ENCODE measurements around the gene GPD2.
A peak's percentile ranks its signal among the peaks of the same experiment; 100 is the strongest.

GPD2 gene

DNA sequence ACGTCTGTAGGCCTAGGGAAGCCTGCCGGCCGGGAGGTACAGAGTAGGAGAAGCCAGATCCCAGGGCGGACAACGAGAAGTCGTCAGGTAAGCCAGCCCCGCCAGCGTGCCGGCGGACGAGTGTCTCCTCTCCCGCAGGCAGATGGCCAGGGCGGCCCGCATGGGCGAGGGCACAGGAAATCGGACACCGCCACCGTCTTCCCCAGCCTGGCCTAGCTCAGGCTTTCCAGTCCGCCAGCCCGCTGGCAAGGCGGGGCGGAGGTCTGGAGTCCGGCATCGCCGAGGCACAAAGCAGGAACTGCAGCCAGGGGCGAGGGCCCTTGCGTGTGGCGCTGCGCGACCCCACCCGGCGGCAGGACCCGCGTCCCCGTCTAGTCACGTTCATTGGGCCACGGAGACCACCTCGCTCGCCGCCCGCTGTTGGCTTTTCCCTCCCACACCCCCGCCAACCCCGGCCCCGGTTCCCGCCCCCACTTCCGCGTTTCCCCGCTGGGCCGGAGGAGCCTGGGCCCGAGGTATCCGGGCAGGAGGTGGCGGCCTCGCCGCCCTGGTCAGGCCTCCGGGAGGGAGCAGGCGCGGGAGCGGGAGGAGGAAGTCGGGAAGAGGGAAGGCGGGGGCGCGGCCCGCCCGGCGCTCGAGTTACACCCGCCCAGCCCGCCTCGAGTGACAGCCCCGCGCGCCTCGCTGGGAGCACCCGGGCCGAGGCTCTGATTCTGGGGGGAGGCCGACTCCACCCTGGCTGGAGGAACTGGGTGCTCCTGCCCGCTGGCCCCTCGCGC is at the start of gene GPD2:
Gene GPD2 (plus strand): TSS at position 662 of the 779 bp plus-strand sequence. CDS start 39,727 bp downstream, outside the sequence.
- peak; percentile 14 to 56 (median 17) for DNase-seq (ENCODE audit: low read depth in 3 of 3)

DNA sequence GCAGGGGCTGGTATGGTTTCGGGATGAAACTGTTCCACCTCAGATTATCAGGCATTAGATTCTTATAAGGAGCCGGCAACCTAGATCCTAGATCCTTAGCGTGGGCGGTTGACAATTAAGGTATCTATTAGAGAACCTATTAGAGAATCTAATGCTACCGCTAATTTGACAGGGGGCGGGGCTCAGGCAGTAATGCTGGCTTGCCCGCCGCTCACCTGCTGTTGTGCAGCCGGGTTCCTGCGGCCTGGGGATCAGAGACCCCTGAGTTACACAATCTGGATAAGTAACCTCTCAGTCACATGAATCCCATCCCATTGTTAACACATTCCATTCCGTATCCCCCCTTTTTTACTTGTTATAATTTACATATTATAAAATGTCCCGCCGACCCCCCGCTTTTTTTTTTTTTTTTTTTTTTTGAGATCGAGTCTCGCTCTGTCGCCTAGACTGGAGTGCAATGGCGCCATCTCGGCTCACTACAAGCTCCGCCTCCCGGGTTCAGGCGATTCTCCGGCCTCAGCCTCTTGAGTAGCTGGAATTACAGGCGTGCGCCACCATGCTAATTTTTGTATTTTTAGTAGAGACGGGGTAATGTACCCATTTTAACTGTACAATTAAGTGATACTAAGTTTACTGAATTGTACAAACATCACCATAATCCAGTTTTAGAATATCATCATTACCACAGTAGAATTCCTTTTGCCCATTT is 42.0 kb upstream of the GPD2 start:
- DNase-seq (ENCODE audit: low read depth in 3 of 3): no peak

DNA sequence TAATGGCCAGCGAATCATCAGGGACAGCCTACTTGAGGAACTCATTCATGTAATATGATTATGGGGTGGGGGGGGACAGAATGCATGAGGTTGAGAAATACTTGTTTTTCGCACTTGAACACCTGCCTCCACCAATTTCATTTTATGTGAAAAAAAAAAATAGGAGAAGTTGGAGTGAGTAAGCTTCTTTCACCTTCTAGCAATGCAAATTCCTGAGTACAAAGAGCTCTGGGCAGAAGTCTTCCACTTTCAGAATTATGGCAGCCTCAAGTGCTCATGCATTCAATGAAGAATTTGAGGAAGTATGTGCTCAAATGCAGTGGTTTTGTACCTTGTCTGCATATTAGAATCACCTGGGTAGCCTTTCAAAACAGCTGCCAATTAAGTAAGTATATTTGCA is 40.1 kb upstream of the GPD2 start:
- no peak for DNase-seq (ENCODE audit: low read depth in 3 of 3)

DNA sequence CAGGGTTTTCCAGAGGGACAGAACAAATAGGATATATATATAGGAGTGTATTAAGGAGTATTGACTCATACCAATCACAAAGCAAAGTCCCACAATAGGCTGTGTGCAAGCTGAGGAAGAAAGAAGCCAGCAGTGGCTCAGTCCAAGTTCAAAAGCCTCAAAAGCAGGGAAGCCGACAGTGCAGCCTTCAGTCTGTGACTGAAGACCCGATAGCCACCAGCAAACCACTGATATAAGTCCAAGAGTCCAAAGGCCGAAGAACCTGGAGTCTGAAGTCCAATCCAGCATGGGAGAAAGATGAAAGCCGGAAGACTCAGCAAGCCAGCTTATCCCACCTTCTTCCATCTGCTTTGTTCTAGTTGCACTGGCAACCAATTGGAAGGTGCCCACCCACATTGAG is 39.0 kb upstream of the GPD2 start:
- DNase-seq (ENCODE audit: low read depth in 3 of 3): no peak

DNA sequence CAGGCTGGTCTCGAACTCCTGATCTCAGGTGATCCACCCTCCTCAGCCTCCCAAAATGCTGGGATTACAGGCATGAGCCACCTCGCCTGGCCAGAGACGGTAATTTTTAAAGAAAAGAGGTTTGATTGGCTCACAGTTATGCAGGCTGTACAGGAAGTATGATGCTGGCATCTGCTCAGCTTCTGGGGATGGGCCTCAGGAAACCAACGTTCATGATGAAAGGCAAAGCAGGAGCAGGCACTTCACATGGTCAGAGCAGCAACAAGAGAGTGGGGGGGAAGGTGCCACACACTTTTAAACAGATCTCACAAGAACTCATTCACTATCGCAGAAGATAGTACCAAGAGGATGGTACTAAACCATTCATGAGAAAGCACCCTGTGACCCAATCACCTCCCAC is 38.0 kb upstream of the GPD2 start:
- DNase-seq (ENCODE audit: low read depth in 3 of 3): no peak

DNA sequence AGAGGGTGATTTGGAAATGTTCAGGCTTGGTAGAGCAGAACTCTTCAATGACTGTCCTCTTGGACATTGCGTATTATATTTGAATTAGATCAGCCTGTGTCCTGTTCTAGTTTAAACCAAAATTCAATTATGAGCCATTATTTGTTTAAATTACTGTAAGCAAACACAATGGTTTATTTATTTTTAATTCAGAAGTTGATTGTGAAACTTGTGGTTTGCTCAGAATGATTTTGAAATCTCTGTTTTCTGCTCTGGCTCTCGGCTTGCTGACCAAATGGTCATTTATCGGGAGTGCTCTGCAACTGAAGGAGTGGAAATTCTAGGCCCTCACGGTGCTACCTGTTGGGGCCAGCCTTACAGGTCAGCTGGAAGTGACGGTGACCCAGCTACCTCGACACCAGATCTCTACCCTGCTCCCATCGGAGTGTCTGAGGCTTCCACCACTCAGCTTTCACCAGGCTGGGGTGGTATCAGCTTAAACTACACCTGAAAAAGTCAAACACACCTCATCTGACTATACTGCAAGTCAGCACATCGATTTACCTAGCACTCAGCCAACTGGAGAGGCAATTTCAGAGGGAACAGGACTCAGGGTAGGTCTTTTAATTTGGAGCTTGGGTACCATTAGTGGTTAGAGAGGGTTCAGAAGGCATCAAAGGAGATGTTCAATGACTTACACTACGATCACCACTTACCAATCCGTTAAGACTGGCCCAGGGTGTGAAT is 36.8 kb upstream of the GPD2 start:
- no peak for DNase-seq (ENCODE audit: low read depth in 3 of 3)

DNA sequence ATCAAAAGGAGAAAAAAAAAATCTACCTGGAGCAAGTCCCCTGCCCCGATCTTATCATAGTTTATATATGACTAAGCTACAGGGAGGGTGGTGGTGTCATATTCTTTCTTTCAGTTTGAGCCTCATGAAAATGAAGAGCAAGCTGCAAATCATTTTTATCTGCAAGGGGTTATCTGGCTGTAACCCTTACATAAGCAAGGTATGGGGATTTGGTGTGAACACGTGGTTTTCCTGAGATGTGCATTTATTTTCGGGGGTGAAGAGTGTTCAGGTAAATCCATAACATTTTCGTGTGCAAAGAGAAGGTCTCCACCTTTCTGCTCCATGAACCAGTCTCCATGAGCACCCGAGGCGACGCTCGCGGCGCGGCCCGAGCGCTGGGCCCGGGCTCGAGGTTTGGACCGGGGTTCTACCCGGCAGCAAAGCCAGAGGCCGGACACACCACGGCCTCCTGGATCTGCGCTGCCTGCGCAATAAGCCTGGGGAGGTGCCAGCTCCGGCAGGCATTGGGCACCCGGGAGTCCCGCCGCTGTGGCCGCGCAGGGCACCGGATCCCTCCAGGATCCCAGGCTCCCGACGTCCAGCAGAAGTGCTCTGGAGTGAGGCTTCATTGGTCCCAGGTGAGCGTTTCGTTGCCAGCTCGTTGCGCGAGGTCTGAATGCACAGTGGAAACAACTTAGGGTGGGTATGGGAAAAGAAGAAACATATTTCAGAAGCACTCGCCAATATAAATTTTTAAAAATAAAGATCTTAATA is 36.1 kb upstream of the GPD2 start:
- DNase-seq (ENCODE audit: low read depth in 3 of 3): peak in 1 of 3 donors; percentile 25

DNA sequence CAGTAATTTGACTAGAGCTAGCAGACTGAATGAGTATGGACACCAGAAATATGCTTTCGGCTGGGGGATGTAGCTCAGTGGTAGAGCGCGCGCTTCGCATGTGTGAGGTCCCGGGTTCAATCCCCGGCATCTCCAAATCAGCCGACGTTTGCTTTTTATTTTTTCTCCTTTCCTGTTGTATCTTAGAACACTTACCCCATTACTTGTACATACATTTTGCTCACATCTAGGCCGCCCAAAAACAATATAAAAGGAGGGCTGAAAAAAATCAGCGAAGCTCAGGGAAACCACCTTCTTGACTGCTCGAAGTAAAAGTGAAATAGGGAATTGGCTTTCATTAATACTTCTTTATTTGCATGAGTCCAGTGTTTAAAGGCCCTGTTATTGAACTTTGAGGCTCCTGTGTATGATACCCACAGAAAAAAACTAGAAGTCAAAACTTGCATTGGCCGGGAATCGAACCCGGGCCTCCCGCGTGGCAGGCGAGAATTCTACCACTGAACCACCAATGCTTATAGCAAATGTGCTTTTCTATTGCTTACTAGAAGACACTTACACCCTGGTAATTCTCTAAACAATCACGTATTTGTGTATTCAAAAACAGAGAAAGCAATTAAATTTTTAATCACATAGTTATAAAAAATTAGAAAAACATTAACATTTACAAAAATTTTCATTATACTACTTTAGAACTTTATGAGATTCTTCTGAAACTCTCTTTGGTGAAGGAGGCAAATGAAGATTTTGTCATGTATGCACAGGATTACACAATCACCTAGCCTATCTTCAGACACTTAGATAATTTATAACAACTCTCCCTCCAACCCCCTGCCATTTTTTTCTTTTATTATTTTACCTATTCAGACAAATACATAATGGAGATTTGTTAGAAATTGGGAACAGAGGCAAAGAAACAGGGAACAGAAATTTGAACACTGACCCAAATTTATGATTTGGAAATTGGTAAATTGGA is 35.2 kb upstream of the GPD2 start:
- DNase-seq (ENCODE audit: low read depth in 3 of 3): peak; percentile 57 to 65 (median 61)

DNA sequence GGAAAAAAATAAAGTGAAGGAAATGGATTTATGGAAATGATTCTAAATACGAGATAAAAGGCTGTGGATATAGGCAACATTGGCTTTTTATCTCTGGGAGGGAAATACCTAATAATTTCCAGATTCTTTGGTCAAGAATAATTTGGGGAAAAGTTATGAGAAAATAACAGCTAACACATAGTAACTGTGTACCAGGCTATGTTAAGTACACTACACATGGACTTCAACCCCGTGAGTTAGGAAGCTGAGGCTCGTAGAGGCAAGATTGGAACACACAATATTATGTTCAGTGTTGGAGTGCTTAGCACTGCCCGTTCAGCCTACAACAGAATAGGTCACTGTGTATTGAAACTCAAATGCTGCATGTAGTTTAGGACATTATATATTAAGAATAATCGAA is 34.3 kb upstream of the GPD2 start:
- DNase-seq (ENCODE audit: low read depth in 3 of 3): no peak

DNA sequence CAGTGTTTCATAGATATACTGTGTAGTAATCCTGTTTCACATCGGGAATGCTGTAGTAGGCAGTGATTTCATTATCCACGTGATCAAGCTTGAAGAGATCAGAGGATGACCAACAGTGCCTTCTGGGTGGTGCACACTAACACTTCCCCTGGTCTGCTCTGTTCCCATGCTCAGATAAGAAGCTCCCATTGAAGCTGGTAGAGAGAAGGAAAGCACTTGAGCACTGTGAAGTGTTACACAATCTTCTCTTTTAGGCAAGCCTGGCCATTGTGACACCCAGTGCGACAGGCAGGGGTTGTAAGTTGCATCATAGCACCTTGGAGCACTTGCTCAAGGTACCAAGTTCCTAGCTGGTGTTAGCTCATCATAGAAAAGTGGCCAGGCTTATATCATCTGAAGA is 30.6 kb upstream of the GPD2 start:
- DNase-seq (ENCODE audit: low read depth in 3 of 3): no peak

DNA sequence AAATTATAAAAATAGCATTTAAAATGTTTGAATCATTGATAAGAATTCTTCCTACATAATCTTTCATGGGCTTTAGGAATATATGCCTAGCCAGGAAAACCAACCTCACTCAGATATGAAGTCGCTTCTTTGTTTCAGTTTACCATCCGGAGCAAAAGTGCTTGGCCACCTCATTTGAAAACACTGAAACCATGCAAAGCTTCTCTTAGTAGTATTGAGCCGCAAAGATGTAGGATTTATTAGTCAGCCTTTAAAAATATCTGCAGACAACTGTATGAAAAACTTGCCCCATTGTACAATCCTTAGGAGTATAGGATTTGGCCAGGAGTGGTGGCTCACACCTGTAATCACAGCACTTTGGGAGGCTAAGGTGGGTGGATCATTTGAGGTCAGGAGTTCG is 24.3 kb upstream of the GPD2 start:
- no peak for DNase-seq (ENCODE audit: low read depth in 3 of 3)

DNA sequence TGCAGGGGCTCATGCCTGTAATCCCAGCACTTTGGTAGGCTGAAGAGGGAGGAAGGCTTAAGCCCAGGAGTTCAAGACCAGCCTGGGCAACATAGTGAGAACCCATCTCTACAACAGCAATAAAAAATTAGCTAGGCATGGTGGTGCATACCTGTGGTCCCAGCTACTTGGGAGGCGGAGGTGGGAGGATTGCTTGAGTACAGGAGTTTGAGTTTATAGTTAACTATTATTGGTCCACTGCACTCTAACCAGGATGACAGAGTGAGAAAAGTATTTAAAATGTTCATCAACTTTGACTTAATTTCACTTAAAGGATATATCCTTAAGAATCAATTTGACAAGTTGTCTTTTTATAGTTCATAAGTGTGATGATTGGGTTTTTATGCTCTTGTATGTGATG is 14.3 kb upstream of the GPD2 start:
- DNase-seq (ENCODE audit: low read depth in 3 of 3): no peak

DNA sequence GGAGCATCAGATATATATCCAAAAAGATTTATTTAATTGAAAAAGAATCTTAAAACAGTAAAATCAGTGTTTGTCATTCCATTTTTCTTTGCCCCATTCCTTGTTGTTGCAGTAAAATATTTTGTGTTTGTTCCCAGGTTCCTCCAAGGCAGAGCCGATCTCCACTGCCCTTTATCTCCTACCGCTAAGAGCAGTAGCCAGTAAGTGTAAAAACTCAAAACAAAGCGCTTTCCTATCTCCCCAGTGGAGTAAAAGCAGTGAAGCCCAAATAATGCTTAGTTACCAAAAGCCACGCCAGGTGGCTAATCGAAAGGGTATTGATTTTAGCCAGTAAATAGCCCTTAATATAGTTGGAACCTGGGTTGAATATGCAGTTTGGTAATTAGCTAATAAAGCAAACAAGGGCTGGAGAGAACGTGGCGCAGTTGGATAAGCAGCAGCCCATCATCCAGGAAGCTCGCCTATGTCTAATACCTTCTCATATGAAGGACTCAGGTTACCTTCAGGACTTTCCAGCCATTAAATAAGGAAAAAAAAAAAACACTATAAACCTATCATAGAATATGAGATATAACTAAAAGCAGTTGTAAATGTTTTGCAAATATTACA is 12.4 kb upstream of the GPD2 start:
- DNase-seq (ENCODE audit: low read depth in 3 of 3): no peak

DNA sequence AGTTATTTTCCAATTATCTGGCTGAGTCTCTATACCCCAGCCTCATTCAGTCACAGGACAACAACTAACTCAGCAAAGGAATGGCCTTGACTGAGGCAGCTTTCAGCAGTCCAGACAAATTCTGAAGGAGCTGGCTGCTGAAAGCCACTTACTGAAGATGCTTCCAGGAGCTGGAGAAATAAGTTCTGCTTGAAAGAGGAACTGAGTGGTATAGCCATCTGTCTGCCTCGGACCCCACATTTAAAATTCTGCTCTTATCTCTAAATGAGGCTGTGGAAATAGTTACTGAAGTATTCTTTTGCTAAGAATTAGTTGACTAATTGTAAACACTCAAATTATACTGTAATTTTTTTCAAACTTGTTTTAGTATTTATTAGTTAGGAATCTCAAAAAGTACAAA is 9.1 kb upstream of the GPD2 start:
- DNase-seq (ENCODE audit: low read depth in 3 of 3): no peak

DNA sequence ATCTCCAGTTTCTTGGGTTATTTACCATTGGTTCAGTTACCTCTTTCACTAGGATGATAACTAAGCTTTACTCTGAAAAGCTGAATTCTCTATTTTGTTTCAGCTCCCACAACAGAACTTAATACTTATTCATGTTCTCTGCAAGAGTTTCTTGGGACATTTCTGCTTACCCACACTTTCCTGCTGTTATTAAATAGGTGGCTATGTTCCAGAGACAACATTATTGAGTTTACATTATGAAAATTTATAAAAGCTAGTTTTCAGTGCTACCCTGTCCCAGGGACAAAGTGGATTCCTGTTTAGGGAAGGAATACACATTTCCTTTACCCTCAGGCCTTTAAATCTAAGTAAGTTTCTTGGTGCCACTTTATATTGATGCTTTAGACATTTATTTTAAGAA is 7.0 kb upstream of the GPD2 start:
- DNase-seq (ENCODE audit: low read depth in 3 of 3): no peak

DNA sequence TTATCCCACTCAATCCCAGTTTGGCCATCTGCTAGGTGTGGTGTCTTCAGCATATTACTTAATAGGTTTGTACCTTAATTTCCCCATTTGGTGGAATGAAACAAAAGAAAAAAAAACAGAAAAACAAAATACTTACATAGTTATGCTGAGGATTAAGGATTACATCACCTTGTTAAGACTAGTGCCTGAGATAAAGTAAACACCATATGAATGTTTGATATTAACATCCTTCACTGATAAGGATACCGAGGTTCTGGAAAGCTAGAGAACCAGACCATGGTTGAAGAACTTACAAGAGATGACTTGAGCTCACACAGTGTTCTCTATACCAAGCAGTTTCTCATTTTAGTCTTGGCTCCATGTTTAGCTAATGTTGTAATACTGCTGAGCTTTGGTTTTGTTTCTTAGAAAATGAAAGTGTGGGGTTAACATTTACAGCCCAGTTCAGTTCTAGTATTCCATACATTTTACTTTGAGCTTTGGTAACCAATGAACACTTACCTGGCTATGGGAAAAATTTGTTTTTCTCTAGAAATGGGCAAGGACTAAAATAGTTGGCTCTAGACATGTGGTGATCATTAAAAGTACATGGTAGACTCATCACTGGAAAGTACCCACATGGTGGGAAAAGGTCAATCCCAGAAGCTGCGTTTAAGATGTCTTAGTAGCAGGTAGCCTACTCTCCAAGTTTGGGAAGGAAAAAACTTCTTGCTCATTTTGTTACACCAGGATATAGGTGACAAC is 5.8 kb upstream of the GPD2 start:
- DNase-seq (ENCODE audit: low read depth in 3 of 3): no peak

DNA sequence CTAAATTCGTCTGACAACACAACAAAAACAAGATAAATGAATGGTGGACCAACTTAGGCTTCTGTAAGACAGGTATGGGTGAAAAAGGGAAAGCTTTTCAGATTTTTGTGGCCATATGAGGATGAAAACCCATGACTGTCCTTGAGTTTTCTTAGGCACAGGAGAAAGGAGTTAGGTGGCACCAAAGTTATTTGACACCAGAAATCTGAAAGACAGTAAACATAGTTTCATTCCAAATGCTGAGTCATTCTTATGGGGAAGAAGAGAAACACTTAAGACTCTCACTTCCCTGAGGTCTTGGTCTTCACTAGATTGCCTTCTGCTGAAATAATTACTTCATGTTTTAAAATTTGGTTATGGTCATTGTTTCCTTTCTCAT is 5.2 kb upstream of the GPD2 start:
- DNase-seq (ENCODE audit: low read depth in 3 of 3): no peak

DNA sequence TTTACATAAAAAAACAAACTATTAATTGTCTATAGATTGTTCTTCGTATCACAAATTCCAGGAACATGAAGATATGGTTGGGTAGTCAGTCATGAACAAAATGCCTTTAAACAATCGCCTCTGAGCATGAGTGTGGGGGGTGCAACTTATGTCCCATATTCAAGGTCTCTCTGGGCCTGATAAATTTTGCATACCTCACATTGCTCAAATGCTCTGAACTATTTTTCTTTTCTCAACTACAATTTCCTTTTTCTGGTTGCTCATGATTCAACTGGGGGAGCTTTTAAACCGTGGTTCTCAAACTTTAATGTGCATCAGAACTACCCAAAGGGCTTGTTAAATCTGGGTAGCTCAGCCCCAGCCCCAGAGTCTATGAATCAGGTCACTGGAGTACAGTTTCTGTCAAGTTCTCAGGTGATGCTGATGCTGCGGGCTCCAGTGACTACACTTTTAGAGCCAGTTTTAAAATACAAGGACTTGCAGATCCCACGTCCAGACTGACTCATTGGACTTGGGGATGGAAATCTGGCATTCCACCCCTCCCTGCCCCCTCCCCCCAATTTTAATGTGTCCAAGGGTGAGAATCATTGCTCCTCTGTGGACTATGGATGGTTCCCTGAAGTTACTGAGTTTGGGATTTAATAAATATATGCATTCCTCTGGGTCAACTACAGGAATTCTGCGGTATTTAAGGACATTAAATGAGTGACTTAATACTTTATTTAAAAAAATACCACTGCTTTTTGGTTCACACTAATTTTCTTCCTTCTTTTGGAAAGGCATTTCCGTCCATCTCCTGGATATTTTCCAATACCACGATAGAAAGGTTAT is 1.5 kb upstream of the GPD2 start:
- DNase-seq (ENCODE audit: low read depth in 3 of 3): no peak

DNA sequence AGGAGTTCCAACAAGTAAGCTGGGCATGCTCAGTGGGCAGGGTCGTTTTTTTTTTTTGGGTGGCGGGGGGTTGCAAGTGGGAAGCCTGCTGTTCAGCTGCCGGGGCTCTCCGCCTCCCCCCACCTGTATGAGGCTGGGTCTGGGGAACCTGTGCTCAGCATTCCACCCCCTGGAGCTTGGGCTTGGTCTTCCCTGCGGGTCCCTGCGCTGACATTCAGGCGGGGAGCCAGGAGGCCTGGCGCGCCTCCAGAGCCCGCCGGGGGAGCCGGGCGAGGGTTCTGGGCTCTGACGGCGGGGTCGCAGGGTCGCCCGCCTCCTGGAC is 822 bp upstream of the GPD2 start:
- no peak for DNase-seq (ENCODE audit: low read depth in 3 of 3)
